ENCODE results near the gene PDILT. TPM values are rescaled to one million over a fixed set of nuclear protein-coding genes. Genes with fewer than 3 reads are reported as not detected.

The PDILT gene
- total RNA-seq, 1 donor from 2014 or later = not detected

- peaks cover 41% of the 10 kb centered on the region for H3K27me3 Mint-ChIP-seq (ENCODE audit: low read depth, unreplicated experiment)
Observed at GRCh38 chr16:20320592-20320991, 83.9 kb downstream of the PDILT start.

GRCh38 chr16:20320178-20320577, 84.4 kb downstream of the PDILT start:
- H3K36me3 ChIP-seq (ENCODE audit: insufficient read depth, low read length) = no peaks in the 10 kb centered on the region
- H3K4me3 Mint-ChIP-seq (ENCODE audit: unreplicated experiment) = no peak overlapping the region
- H3K27me3 ChIP-seq (ENCODE audit: insufficient read depth, low read length) = no peaks in the 10 kb centered on the region
- H3K36me3 Mint-ChIP-seq (ENCODE audit: low read depth, unreplicated experiment) = no peaks in the 10 kb centered on the region
- peaks cover 41% of the 10 kb centered on the region for H3K27me3 Mint-ChIP-seq (ENCODE audit: low read depth, unreplicated experiment)
- H3K4me1 ChIP-seq (ENCODE audit: insufficient read depth, low read length) = no peaks in the 10 kb centered on the region
- no peak overlapping the region for H3K9ac ChIP-seq (ENCODE audit: low read length)
- H3K4me1 Mint-ChIP-seq (ENCODE audit: low read depth, unreplicated experiment) = no peaks in the 10 kb centered on the region
- no peaks in the 10 kb centered on the region for H3K9me3 Mint-ChIP-seq (ENCODE audit: unreplicated experiment)
- no peak overlapping the region for H2AFZ ChIP-seq (ENCODE audit: low read depth, low read length)
- no peak overlapping the region for H3K27ac ChIP-seq (ENCODE audit: low read depth, low read length)
- H3K4me3 ChIP-seq (ENCODE audit: insufficient read depth, low read depth, low read length) = no peak overlapping the region
- no peak overlapping the region for H3K27ac Mint-ChIP-seq (ENCODE audit: unreplicated experiment)
- no peak for DNase-seq (ENCODE audit: low read depth)
- H3K79me2 ChIP-seq (ENCODE audit: insufficient read depth, low read length) = no peaks in the 10 kb centered on the region
- H3K9me3 ChIP-seq (ENCODE audit: insufficient read depth, low read depth, low read length) = no peaks in the 10 kb centered on the region
- no peak for FAIRE-seq
- TF ChIP-seq CTCF (IDR thresholded peaks at IDR 0.05; ENCODE audit: insufficient read depth, low read depth, low read length) (no peak), EZH2 (IDR thresholded peaks at IDR 0.05; ENCODE audit: insufficient read depth, low read length) (no peak)
- no peaks in the 10 kb centered on the region for H4K20me1 ChIP-seq (ENCODE audit: insufficient read depth, low read length)
- no peak overlapping the region for H3K4me2 ChIP-seq (ENCODE audit: low read length)

More at GRCh38 chr16:20320592-20320991, 83.9 kb downstream of the PDILT start:
- no peak for TF ChIP-seq EZH2 (IDR thresholded peaks at IDR 0.05; ENCODE audit: insufficient read depth, low read length)
- no peak for TF ChIP-seq CTCF (IDR thresholded peaks at IDR 0.05; ENCODE audit: insufficient read depth, low read depth, low read length)
- Histone ChIP-seq H3K27ac (ENCODE audit: low read depth, low read length) (no peak overlapping the region), H3K4me3 (ENCODE audit: insufficient read depth, low read depth, low read length) (no peak overlapping the region), H3K4me2 (ENCODE audit: low read length) (no peak overlapping the region), H3K36me3 (ENCODE audit: insufficient read depth, low read length) (no peaks in the 10 kb centered on the region), H2AFZ (ENCODE audit: low read depth, low read length) (no peak overlapping the region), H4K20me1 (ENCODE audit: insufficient read depth, low read length) (no peaks in the 10 kb centered on the region), H3K9ac (ENCODE audit: low read length) (no peak overlapping the region), H3K27me3 (ENCODE audit: insufficient read depth, low read length) (no peaks in the 10 kb centered on the region), H3K4me1 (ENCODE audit: insufficient read depth, low read length) (no peaks in the 10 kb centered on the region), H3K79me2 (ENCODE audit: insufficient read depth, low read length) (no peaks in the 10 kb centered on the region), H3K9me3 (ENCODE audit: insufficient read depth, low read depth, low read length) (no peaks in the 10 kb centered on the region)
- no peaks in the 10 kb centered on the region for H3K9me3 Mint-ChIP-seq (ENCODE audit: unreplicated experiment)
- no peaks in the 10 kb centered on the region for H3K4me1 Mint-ChIP-seq (ENCODE audit: low read depth, unreplicated experiment)
- no peak overlapping the region for H3K27ac Mint-ChIP-seq (ENCODE audit: unreplicated experiment)
- no peaks in the 10 kb centered on the region for H3K36me3 Mint-ChIP-seq (ENCODE audit: low read depth, unreplicated experiment)
- DNase-seq (ENCODE audit: low read depth) (no peak), FAIRE-seq (no peak)
- H3K4me3 Mint-ChIP-seq (ENCODE audit: unreplicated experiment) = no peak overlapping the region

GRCh38 chr16:20319406-20319805, 85.1 kb downstream of the PDILT start:
- no peaks in the 10 kb centered on the region for H3K9me3 ChIP-seq (ENCODE audit: insufficient read depth, low read depth, low read length)
- no peak overlapping the region for H3K4me2 ChIP-seq (ENCODE audit: low read length)
- FAIRE-seq = no peak
- H3K4me1 ChIP-seq (ENCODE audit: insufficient read depth, low read length) = no peaks in the 10 kb centered on the region
- Mint-ChIP-seq H3K36me3 (ENCODE audit: low read depth, unreplicated experiment) (no peaks in the 10 kb centered on the region), H3K27me3 (ENCODE audit: low read depth, unreplicated experiment) (peaks cover 43% of the 10 kb centered on the region), H3K27ac (ENCODE audit: unreplicated experiment) (no peak overlapping the region), H3K4me3 (ENCODE audit: unreplicated experiment) (no peak overlapping the region), H3K9me3 (ENCODE audit: unreplicated experiment) (no peaks in the 10 kb centered on the region), H3K4me1 (ENCODE audit: low read depth, unreplicated experiment) (no peaks in the 10 kb centered on the region)
- TF ChIP-seq EZH2 (IDR thresholded peaks at IDR 0.05; ENCODE audit: insufficient read depth, low read length) (no peak), CTCF (IDR thresholded peaks at IDR 0.05; ENCODE audit: insufficient read depth, low read depth, low read length) (no peak)
- no peak overlapping the region for H3K9ac ChIP-seq (ENCODE audit: low read length)
- no peak overlapping the region for H3K4me3 ChIP-seq (ENCODE audit: insufficient read depth, low read depth, low read length)
- H3K27me3 ChIP-seq (ENCODE audit: insufficient read depth, low read length) = no peaks in the 10 kb centered on the region
- H3K79me2 ChIP-seq (ENCODE audit: insufficient read depth, low read length) = no peaks in the 10 kb centered on the region
- no peak for DNase-seq (ENCODE audit: low read depth)
- no peaks in the 10 kb centered on the region for H3K36me3 ChIP-seq (ENCODE audit: insufficient read depth, low read length)
- H3K27ac ChIP-seq (ENCODE audit: low read depth, low read length) = no peak overlapping the region
- no peak overlapping the region for H2AFZ ChIP-seq (ENCODE audit: low read depth, low read length)
- H4K20me1 ChIP-seq (ENCODE audit: insufficient read depth, low read length) = no peaks in the 10 kb centered on the region

All from astrocyte (in vitro differentiated cells and primary cell).